WTC11 (cell line): Measurements from ENCODE around the gene NUPR1. TPM values are rescaled to one million over a fixed set of nuclear protein-coding genes. Genes with fewer than 3 reads are reported as not detected.
"Not testable (repeated sequence)": the region's sequence is repeated elsewhere in the genome, so short reads cannot be mapped to it uniquely, and the experiment has no call there.

Experiments used
- ATAC-seq: fragments of 200-7000 bp; cut with Tn5 transposase; 2 replicates; pipeline ENCODE4 v1.10.0; 2021; ENCODE audit warnings: mild to moderate bottlenecking, moderate library complexity
- CTCF ChIA-PET: fragments of 300-600 bp; sonication (Branson Sonifier 250); formaldehyde crosslinking; loops from one replicate; lab custom pipeline; 2021; ENCODE audit warnings: antibody characterized with exemption; lab: Charles Lee
- POLR2A ChIA-PET: fragments of 350-600 bp; sonication (Branson Sonifier 250); formaldehyde crosslinking; loops from one replicate; lab custom pipeline; 2021; ENCODE audit warnings: antibody characterized with exemption; lab: Charles Lee
- DNase-seq: peaks from one replicate; pipeline ENCODE4 v3.0.0; 2021; ENCODE audit warnings: low spot score
- H3K27ac Mint-ChIP-seq: 2 replicates; pipeline ENCODE4 v1.8.0; 2021; ENCODE audit warnings: mixed read lengths
- H3K27me3 Mint-ChIP-seq: 2 replicates; pipeline ENCODE4 v1.8.0; 2021; ENCODE audit warnings: low read depth, mild to moderate bottlenecking, moderate library complexity, mixed read lengths
- H3K36me3 Mint-ChIP-seq: 2 replicates; pipeline ENCODE4 v1.8.0; 2021; ENCODE audit warnings: mixed read lengths
- H3K4me1 Mint-ChIP-seq: 2 replicates; pipeline ENCODE4 v1.8.0; 2022; ENCODE audit warnings: mixed read lengths
- H3K4me3 Mint-ChIP-seq: 2 replicates; pipeline ENCODE4 v1.8.0; 2021; ENCODE audit warnings: mild to moderate bottlenecking, moderate library complexity, mixed read lengths
- H3K9me3 Mint-ChIP-seq: 2 replicates; pipeline ENCODE4 v1.8.0; 2021; ENCODE audit warnings: mixed read lengths
- ARID4B ChIP-seq: sonication (generic); formaldehyde crosslinking; IDR thresholded peaks from 2 replicates; pipeline ENCODE4 v1.8.0; 2023; ENCODE audit warnings: missing genetic modification reagents, mild to moderate bottlenecking, borderline replicate concordance
- ATF1 ChIP-seq: sonication (generic); formaldehyde crosslinking; IDR thresholded peaks from 2 replicates; pipeline ENCODE4 v1.8.1; 2023; ENCODE audit warnings: mild to moderate bottlenecking, moderate library complexity, missing genetic modification reagents
- ATF2 ChIP-seq: sonication (generic); formaldehyde crosslinking; IDR thresholded peaks from 2 replicates; pipeline ENCODE4 v1.8.1; 2022; ENCODE audit warnings: low read depth, missing genetic modification reagents, borderline replicate concordance
- ATF3 ChIP-seq: sonication (generic); formaldehyde crosslinking; conservative IDR thresholded peaks from 2 replicates; pipeline ENCODE4 v1.8.1; 2022; ENCODE audit warnings: mild to moderate bottlenecking, missing genetic modification reagents
- E2F1 ChIP-seq: sonication (generic); formaldehyde crosslinking; IDR thresholded peaks from 2 replicates; pipeline ENCODE4 v1.8.0; 2022; ENCODE audit warnings: mild to moderate bottlenecking, missing genetic modification reagents
- ETV6 ChIP-seq: sonication (generic); formaldehyde crosslinking; IDR thresholded peaks from 2 replicates; pipeline ENCODE4 v1.8.1; 2022; ENCODE audit warnings: mild to moderate bottlenecking, missing genetic modification reagents
- FOXJ3 ChIP-seq: sonication (generic); formaldehyde crosslinking; IDR thresholded peaks from 2 replicates; pipeline ENCODE4 v1.9.0; 2021; ENCODE audit warnings: missing genetic modification reagents, mild to moderate bottlenecking, borderline replicate concordance
- FOXK1 ChIP-seq: sonication (generic); formaldehyde crosslinking; IDR thresholded peaks from 2 replicates; pipeline ENCODE4 v1.8.0; 2022; ENCODE audit warnings: mild to moderate bottlenecking, moderate library complexity, missing genetic modification reagents
- FOXP4 ChIP-seq: sonication (generic); formaldehyde crosslinking; IDR thresholded peaks from 2 replicates; pipeline ENCODE4 v1.8.0; 2022; ENCODE audit warnings: mild to moderate bottlenecking, missing genetic modification reagents
- MLX ChIP-seq: sonication (generic); formaldehyde crosslinking; IDR thresholded peaks from 2 replicates; pipeline ENCODE4 v1.8.1; 2023; ENCODE audit warnings: mild to moderate bottlenecking, missing genetic modification reagents, moderate library complexity
- NFATC4 ChIP-seq: fragments of 250-450 bp; sonication (Bioruptor Pico); IDR thresholded peaks from 2 replicates; pipeline ENCODE4 v1.9.0; 2021; ENCODE audit warnings: mild to moderate bottlenecking
- NR1H2 ChIP-seq: sonication (generic); formaldehyde crosslinking; IDR thresholded peaks from 2 replicates; pipeline ENCODE4 v1.9.0; 2021; ENCODE audit warnings: mild to moderate bottlenecking, moderate library complexity, missing genetic modification reagents
- NR2C2 ChIP-seq: sonication (generic); formaldehyde crosslinking; IDR thresholded peaks from 2 replicates; pipeline ENCODE4 v1.8.0; 2022; ENCODE audit warnings: mild to moderate bottlenecking, missing genetic modification reagents
- PREB ChIP-seq: sonication (generic); formaldehyde crosslinking; IDR thresholded peaks from 2 replicates; pipeline ENCODE4 v1.8.1; 2022; ENCODE audit warnings: mild to moderate bottlenecking, missing genetic modification reagents, moderate library complexity, borderline replicate concordance
- SP1 ChIP-seq: sonication (generic); formaldehyde crosslinking; conservative IDR thresholded peaks from 2 replicates; pipeline ENCODE4 v1.8.1; 2022; ENCODE audit warnings: missing genetic modification reagents
- TEAD1 ChIP-seq: sonication (generic); formaldehyde crosslinking; IDR thresholded peaks from 2 replicates; pipeline ENCODE4 v1.8.0; 2022; ENCODE audit warnings: mild to moderate bottlenecking, missing genetic modification reagents
- ZBTB21 ChIP-seq: sonication (generic); formaldehyde crosslinking; IDR thresholded peaks from 2 replicates; pipeline ENCODE4 v1.8.1; 2023; ENCODE audit warnings: mild to moderate bottlenecking, missing genetic modification reagents, borderline replicate concordance
- ZNF263 ChIP-seq: sonication (generic); formaldehyde crosslinking; IDR thresholded peaks from 2 replicates; pipeline ENCODE4 v1.8.1; 2022; ENCODE audit warnings: low read depth, mild to moderate bottlenecking, moderate library complexity, missing genetic modification reagents
- ZNF423 ChIP-seq: fragments of 250-450 bp; sonication (Bioruptor Pico); IDR thresholded peaks from 2 replicates; pipeline ENCODE4 v2.1.2; 2022; ENCODE audit warnings: mild to moderate bottlenecking, moderate library complexity
- total RNA-seq: library from RNA; stranded (reverse); gene quantifications from 3 replicates; pipeline ENCODE4 v1.2.3, GENCODE V29; 2021

NUPR1 gene
- total RNA-seq, 1 experiment from 2014 or later = 0.33 TPM

- Mint-ChIP-seq H3K4me1 (no peaks in the 10 kb centered on the region), H3K9me3 (no peaks in the 10 kb centered on the region), H3K36me3 (peaks cover 8% of the 10 kb centered on the region), H3K27me3 (no peaks in the 10 kb centered on the region), H3K27ac (no peak overlapping the region), H3K4me3 (no peak overlapping the region)
- ChIA-PET POLR2A (no interaction called here), CTCF (no interaction called here)
- ATAC-seq = no peak
- TF ChIP-seq SP1 (no peak), NR1H2 (CRISPR knock-in tag) (no peak), ZNF263 (no peak), ZBTB21 (no peak), NR2C2 (CRISPR knock-in tag) (no peak), ATF1 (CRISPR knock-in tag) (no peak), MLX (CRISPR knock-in tag) (no peak), FOXP4 (no peak), ARID4B (CRISPR knock-in tag) (no peak), NFATC4 (no peak), ZNF423 (CRISPR knock-in tag) (no peak), ATF3 (no peak), ETV6 (CRISPR knock-in tag) (no peak), PREB (no peak), FOXJ3 (CRISPR knock-in tag) (no peak), FOXK1 (no peak), E2F1 (no peak), ATF2 (CRISPR knock-in tag) (no peak), TEAD1 (CRISPR knock-in tag) (no peak)
- no peak for DNase-seq
Measured at GRCh38 chr16:28486266-28486665, 52.5 kb downstream of the NUPR1 start.

GRCh38 chr16:28483361-28483760, 55.4 kb downstream of the NUPR1 start:
- CTCF ChIA-PET = interaction anchor here (0.6 kb wide), 1 partner anchor 90 kb away, joined by 5 read pairs; no protein-coding TSS in a partner anchor
- H3K36me3 Mint-ChIP-seq, H3K27ac Mint-ChIP-seq, H3K4me1 Mint-ChIP-seq, POLR2A ChIA-PET, ATAC-seq, H3K4me3 Mint-ChIP-seq, DNase-seq, H3K27me3 Mint-ChIP-seq, H3K9me3 Mint-ChIP-seq: not testable (repeated sequence)
